ENCODE results near the gene SLC24A3.

The SLC24A3 gene

GRCh38 chr20:19522071-19522801, 309.8 kb downstream of the SLC24A3 start:
- no peak for DNase-seq

GRCh38 chr20:19522836-19523590, 310.6 kb downstream of the SLC24A3 start:
- DNase-seq: no peak

DNA sequence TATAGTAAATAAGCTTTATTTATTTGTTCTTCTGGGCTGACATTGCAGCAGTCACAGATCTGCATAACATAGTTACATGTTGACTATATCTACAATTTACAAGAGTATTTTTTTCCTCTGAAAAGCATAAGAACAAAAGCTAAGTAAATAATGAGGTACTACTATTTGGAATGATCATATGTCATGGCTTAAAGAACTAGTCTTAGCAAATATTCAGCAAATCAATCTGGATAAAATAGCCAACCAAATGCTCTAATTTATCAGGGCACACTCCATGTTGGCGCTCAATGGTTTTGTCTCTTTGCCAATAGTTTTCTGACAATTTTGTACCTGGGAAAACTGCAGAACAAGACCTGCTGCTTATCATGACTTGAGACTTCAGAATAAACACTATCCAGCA, 312.2 kb downstream of the SLC24A3 start:
- DNase-seq: no peak

DNA sequence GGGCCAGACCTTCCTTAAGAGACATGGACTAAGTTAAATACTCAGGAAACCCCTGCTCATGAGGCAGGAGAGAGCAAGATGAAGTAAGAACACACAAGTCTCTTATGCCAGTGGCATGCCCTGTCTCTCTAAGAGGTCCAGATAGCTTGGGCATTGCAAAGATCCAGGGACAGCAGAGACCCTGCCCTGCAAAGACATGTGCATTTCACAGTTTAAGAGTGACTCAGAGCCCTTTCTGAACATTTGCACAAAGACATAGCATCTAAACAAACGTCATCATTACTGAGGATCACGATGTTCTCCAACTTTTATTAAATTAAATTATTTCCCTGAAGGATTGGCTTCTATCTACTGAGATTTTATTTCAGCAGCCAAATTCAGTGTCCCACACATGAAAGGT, 315.1 kb downstream of the SLC24A3 start:
- no peak for DNase-seq

DNA sequence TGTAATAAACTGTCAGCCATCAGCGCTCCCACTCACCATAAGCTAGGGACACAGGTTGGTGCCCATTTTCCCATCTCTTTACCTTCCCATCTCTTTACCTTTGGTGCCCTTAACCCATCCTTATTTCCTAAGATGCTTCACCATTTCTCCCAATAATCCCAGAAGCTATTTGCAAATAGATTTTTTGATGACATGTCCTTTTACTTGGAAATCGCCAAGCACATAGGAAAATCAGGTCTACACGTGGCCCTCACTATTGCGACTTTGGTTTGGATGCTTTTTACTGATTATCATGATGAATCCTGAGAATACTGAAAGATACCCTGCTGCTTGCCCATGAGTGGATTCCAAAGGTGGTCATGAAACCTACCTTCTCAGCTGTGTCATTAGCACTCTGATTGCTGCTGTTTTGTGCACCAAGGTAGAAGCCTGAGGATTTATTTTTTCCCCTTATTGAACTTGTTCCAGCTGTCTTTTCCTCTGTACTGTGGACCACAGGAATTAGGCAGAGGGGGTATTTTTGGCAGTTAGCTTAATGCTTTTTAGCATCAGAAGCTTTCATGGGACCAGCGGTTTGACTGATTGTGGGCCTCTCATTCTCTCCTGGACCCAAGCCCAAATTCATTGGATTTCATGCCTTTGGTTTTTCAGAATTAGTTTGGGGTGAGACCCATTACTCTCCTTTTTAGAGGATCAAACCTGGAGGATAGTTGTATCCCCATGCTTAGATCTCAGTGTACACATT, 316.0 kb downstream of the SLC24A3 start:
- no peak for DNase-seq

GRCh38 chr20:19530006-19530405, 317.6 kb downstream of the SLC24A3 start:
- DNase-seq: no peak

DNA sequence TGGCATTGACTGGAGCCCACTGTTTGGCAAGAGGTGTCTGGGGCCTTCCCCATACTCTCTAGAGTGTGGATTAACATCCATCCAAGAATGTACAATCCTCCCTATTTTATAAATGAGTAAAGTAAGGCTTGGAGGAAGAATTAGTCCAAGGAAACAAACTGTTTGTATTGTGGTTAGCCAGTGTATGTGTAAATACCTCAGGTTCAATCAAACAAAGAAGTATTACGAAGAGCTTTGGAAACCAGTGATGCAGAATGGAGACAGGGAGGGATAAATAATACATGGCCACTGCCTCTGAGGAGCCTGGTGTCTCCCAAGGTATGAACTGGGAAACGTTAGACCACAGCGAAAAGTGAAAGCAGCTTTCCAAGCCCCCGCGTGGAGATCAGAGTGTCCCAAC, 319.0 kb downstream of the SLC24A3 start:
- no peak for DNase-seq

DNA sequence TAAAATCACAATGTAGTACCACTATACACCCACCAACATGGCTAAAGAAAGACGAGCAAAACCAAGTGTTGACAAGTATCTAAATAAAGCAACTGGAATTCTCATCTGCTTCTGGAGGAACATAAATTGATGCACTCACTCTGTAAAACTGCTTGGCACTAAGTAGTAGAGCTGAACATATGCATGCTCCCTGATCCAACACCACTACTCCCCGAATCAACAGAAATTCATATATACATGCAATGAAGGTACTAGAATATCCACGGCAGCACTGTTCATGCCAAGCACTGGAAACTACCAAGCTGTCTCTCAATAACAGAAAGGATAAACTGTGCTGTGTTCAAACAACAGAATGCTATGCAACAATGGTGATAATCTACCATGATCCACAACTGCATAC, 326.1 kb downstream of the SLC24A3 start:
- no peak for DNase-seq

GRCh38 chr20:19539191-19539590, 326.7 kb downstream of the SLC24A3 start:
- DNase-seq: no peak

DNA sequence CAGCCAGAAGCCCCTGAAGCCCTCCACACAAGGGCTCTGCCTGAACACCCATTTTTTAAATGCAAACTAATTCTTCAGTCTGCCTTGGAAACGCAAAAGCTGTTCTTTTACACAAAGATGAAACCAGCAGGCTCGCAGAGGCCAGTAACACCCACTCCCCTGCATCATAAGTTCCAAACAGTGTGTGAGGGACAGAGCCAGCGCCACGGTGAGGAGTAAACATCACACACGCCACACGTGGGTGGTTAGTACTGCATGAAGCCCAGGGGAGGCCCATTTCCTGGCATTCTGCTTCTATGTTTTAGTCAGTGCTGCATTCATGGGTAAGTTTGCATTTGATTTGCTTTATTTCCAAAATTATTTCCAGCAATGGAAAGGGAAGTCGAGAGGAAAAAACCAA, 327.9 kb downstream of the SLC24A3 start:
- no peak for DNase-seq

DNA sequence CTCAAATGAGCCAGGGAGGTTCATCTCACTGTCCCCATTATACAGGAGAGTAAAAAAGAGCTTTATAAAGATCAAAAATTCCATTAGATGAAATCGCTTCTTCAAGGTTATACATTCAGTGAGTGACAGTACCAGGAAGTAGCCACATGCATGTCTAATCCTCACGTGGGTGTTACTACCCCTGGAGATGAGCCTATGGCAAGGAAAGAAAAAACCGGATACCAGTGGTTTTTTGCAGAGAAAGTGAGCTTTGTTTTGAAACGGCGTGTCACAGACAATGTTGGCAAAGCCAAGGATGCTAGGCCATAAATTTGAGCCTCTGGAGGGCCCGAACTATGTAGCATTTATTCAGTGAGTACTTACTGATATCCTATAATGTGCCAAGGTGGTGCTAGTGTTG, 330.7 kb downstream of the SLC24A3 start:
- no peak for DNase-seq

- DNase-seq: no peak
Measured at GRCh38 chr20:19544684-19545083, 332.2 kb downstream of the SLC24A3 start.

GRCh38 chr20:19546648-19547047, 334.2 kb downstream of the SLC24A3 start:
- DNase-seq: no peak

DNA sequence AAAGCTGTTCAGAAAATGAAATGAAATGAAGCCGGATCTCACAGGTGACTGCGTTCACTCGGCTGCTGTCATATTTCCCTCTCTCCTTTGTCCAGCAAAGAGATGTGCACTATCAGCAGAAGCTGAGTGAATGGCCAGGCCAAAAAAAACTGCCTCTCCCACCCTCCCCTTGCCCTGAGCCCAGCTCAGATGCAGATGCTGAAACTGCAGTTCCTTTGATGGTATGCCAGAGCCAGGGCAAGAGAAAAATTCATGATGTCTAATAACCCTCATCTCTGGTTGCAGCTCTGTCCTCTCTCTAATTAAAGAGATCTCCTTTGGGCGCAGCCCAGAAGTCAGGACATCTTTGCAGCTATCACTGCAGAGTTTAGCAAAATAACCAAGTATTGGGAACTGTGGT, 335.1 kb downstream of the SLC24A3 start:
- no peak for DNase-seq

- DNase-seq: no peak
Measured at GRCh38 chr20:19549896-19550295, 337.5 kb downstream of the SLC24A3 start.

- peak; percentile 14 for DNase-seq
Measured at GRCh38 chr20:19552221-19553180, 340.1 kb downstream of the SLC24A3 start.

DNA sequence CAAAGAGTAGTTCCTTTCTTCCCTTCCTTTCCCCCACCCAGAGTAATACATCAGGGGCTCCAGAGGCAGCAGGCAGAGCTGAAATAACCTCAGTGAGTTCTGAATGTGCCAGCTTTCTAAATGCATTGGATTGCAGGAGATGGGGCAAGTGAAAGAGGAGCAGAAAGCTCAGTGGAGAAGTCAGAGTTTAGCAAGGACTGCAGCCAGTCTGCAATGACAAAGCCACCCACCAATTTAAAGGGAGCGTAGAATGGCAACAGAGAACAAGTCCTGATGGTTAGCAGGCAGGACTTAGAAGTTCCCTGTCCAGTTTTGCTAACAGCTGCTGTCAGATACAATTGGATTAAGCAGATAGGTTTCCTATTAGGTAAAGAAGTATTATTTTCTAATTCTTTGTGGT, 342.2 kb downstream of the SLC24A3 start:
- no peak for DNase-seq

GRCh38 chr20:19555726-19556125, 343.3 kb downstream of the SLC24A3 start:
- DNase-seq: no peak

GRCh38 chr20:19557291-19557690, 344.8 kb downstream of the SLC24A3 start:
- no peak for DNase-seq

- DNase-seq: peak; percentile 25
Measured at GRCh38 chr20:19560881-19561480, 348.5 kb downstream of the SLC24A3 start.

DNA sequence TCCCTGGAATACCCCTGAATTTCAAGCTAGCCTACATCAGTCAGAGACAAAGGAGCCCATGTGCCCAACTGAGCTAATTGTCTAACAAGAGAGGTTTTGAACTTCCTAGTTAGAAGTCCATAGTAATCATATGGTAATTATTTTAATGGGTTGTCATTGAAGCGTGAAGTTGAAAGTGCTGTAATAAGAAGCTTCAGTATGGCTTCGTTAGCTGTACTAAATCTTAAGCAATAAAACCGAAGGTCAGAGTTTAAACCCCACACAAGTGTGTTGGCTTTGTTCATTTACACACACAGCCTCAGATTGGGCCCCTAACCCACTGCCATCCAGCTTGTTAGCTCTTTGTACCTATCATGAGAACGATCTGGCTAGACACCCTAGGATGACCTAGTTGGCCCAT, 350.0 kb downstream of the SLC24A3 start:
- DNase-seq: peak; percentile 86

- no peak for DNase-seq
Measured at GRCh38 chr20:19564261-19564660, 351.8 kb downstream of the SLC24A3 start.

Data from NCI-H69 (cell line).